Right ventricle myocardium inferior (tissue), 1 donor: ENCODE measurements around the gene ASXL1. TPM values are rescaled to one million over a fixed set of nuclear protein-coding genes. Genes with fewer than 3 reads are reported as not detected.

Experiments
- ATAC-seq: fragments of 200-7000 bp; cut with Tn5 transposase; one replicate; pipeline ENCODE4 v1.9.1; 2020; ENCODE audit warnings: mild to moderate bottlenecking, moderate library complexity
- DNase-seq: peaks from one replicate; pipeline ENCODE4 v3.0.0; 2021; ENCODE audit errors: missing footprints
- intact Hi-C: fragments of 100-400 bp; cut with DNase I; formaldehyde crosslinking; loops from one replicate; pipeline ENCODE4 v1.11.0; 2022
- total RNA-seq: library from RNA; stranded (reverse); fragmentation: NEBNext Ultra II Directional; extraction: Animal tissue kit (Norgen Biotek cat#: 25700); gene quantifications from one replicate; pipeline ENCODE4 v1.2.1, GENCODE V29; 2021
- donor health status: DM: no; HTN: yes; CAD: no; lungs with severe emphysema.

Gene ASXL1
- total RNA-seq, 1 donor from 2014 or later: 23.1 TPM

DNA sequence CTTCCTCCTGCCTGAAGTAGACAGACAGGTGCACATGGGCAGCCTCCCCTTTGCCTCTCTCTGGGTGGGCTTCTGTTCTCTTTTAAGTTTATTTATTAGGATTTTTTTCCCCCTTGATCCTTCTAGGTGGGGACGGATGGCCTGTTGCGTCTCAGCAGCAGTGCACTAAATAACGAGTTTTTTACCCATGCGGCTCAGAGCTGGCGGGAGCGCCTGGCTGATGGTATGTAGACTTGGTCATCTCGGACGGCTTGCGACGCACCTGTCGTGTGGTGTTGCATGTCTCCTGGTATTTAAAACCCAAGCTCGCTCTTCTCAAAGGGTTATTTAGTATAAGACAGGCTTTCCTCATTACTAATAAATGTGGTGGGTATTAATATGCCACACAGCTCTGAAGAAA, 73.3 kb downstream of the ASXL1 start:
- no peak for DNase-seq
- ATAC-seq: no peak
- intact Hi-C loops: no loop called here

DNA sequence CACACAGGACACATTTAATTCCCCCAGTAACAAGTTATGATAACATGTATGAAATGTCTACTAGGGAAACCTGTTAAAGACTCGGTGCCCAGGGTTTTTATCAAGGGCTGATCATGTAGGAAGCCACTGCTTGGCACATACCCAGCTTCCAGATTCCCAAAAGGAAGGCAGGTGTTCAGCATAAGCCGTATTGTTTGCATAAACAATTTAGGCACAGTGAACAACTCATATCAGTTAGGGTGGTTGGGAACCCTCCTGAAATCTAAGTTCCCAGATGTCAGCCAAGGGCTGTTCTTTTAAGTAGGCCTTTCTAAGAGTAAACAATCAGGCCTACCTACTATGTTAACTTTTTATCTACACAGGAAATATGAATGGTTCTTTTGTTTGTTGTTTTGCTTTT, 74.1 kb downstream of the ASXL1 start:
- no peak for ATAC-seq
- no peak for DNase-seq
- intact Hi-C loops: no loop called here

DNA sequence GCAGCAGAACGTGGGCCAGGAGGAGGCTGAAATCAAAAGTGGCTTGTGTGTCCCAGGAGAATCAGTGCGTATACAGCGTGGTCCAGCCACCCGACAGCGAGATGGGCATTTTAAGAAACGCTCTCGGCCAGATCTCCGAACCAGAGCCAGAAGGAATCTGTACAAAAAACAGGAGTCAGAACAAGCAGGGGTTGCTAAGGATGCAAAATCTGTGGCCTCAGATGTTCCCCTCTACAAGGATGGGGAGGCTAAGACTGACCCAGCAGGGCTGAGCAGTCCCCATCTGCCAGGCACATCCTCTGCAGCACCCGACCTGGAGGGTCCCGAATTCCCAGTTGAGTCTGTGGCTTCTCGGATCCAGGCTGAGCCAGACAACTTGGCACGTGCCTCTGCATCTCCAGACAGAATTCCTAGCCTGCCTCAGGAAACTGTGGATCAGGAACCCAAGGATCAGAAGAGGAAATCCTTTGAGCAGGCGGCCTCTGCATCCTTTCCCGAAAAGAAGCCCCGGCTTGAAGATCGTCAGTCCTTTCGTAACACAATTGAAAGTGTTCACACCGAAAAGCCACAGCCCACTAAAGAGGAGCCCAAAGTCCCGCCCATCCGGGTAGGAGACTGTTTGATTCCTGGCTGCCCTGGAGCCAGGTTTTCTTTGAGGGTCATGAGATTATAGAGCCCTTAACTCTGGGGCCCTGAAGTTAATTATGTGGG, 75.3 kb downstream of the ASXL1 start:
- intact Hi-C loops: no loop called here
- no peak for ATAC-seq
- no peak for DNase-seq

DNA sequence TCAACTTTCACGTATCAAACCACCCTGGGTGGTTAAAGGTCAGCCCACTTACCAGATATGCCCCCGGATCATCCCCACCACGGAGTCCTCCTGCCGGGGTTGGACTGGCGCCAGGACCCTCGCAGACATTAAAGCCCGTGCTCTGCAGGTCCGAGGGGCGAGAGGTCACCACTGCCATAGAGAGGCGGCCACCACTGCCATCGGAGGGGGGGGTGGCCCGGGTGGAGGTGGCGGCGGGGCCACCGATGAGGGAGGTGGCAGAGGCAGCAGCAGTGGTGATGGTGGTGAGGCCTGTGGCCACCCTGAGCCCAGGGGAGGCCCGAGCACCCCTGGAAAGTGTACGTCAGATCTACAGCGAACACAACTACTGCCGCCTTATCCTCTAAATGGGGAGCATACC, 76.3 kb downstream of the ASXL1 start:
- intact Hi-C loops: no loop called here
- ATAC-seq (no peak), DNase-seq (no peak)

DNA sequence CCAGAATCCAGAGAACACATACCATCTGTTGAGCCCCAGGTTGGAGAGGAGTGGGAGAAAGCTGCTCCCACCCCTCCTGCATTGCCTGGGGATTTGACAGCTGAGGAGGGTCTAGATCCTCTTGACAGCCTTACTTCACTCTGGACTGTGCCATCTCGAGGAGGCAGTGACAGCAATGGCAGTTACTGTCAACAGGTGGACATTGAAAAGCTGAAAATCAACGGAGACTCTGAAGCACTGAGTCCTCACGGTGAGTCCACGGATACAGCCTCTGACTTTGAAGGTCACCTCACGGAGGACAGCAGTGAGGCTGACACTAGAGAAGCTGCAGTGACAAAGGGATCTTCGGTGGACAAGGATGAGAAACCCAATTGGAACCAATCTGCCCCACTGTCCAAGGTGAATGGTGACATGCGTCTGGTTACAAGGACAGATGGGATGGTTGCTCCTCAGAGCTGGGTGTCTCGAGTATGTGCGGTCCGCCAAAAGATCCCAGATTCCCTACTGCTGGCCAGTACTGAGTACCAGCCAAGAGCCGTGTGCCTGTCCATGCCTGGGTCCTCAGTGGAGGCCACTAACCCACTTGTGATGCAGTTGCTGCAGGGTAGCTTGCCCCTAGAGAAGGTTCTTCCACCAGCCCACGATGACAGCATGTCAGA, 77.4 kb downstream of the ASXL1 start:
- ATAC-seq (no peak), DNase-seq (no peak)
- intact Hi-C loops: no loop called here

DNA sequence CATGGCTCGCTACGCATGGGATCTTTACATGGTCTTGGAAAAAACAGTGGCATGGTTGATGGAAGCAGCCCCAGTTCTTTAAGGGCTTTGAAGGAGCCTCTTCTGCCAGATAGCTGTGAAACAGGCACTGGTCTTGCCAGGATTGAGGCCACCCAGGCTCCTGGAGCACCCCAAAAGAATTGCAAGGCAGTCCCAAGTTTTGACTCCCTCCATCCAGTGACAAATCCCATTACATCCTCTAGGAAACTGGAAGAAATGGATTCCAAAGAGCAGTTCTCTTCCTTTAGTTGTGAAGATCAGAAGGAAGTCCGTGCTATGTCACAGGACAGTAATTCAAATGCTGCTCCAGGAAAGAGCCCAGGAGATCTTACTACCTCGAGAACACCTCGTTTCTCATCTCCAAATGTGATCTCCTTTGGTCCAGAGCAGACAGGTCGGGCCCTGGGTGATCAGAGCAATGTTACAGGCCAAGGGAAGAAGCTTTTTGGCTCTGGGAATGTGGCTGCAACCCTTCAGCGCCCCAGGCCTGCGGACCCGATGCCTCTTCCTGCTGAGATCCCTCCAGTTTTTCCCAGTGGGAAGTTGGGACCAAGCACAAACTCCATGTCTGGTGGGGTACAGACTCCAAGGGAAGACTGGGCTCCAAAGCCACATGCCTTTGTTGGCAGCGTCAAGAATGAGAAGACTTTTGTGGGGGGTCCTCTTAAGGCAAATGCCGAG, 78.2 kb downstream of the ASXL1 start:
- ATAC-seq (no peak), DNase-seq (no peak)
- intact Hi-C loops: no loop called here

DNA sequence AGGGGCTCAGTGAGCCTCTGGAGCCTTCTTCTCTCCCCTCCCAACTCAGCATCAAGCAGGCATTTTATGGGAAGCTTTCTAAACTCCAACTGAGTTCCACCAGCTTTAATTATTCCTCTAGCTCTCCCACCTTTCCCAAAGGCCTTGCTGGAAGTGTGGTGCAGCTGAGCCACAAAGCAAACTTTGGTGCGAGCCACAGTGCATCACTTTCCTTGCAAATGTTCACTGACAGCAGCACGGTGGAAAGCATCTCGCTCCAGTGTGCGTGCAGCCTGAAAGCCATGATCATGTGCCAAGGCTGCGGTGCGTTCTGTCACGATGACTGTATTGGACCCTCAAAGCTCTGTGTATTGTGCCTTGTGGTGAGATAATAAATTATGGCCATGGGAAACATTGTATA, 78.8 kb downstream of the ASXL1 start:
- intact Hi-C loops: no loop called here
- DNase-seq (no peak), ATAC-seq (no peak)

DNA sequence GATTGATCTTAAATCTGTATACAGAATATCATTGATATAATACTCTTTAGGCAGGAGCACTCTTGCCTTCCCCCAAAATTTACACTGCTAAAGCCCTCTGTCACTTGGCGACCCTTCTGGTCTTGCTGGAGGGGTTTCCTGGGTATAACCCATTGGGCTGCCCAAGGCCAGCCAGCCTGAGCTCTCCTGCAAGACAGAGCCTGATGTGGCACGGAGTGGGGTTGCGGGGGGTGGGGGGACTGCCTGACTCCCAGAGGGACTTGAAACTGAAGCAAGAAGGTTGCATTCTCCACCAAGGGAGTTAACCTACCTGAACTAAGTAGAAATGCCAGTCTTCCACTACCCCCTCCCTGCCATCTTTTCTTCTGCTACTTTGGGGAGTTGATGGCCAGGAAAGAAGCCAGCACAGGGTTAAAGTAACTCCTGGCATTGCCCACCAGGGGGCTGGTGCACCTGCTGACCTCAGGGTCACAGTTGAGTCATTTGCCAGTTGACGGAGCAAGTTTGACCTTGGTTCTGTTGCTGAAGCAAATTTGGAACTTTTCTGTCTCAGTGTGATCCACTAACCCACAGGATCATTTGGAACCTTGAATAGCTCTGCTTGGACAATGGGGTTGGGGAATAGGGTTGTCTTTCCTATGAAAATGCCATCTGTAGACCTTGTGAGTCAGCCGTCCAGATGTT, 79.4 kb downstream of the ASXL1 start:
- no peak for DNase-seq
- ATAC-seq: no peak
- intact Hi-C loops: no loop called here

DNA sequence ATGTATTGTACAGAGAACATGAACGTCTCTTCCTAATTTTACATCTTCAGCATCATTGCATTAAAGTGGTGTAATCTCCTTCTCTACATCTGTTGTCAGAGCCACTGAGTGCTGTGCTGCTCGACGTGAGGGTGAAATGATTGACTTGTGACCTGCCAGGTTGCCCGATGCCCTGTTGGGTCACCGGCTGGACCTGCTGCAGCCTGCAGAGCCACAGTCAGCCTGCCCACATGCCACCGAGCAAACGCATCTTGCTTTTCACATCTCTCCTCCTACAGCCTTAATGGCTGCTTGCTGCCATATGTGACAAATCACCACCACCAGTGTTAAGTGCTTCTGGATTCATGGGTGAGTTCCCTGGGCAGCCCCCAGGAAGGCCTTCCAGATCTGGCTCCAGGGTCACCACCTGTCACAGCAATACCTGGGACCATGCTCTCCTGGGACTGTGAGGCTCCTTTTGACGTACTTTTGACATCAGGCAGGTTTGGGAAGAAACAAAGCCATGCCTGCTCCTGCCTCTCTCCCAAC, 80.3 kb downstream of the ASXL1 start:
- DNase-seq: no peak
- intact Hi-C loops: no loop called here
- no peak for ATAC-seq

DNA sequence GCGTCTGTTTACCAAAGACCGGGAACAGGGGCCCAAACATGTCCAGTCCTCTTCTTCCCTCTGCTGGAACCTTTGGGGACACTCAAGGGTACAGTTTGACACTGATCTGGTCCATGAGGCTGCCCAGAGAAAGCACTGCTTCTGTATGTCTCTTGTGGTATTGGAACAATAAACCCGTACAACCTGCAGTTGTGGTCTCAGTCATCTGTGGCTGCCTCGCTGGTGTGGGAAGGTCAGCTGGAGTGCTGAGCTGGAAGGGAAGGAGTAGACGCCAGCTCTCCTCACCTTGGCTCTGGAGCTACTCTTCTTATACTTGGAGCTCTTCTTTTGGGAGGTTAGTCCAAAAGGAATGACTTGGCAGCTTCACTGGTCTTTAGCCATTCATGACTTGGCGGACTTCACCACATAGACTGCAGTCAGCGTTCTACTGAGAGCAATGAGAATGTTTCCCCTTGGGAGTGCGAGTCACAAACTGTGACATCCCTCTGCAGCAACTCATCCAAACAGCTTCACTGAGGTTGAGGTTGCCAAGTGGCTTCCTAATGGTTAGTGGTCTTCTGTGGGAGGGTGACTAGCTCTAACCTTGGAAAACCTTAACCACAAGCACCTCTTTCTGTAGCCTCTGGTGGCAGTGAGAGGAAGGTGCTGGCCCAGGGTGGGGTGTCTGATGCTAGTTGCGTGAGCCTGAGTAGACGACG, 81.2 kb downstream of the ASXL1 start:
- DNase-seq (no peak), ATAC-seq (no peak)
- intact Hi-C loops: no loop called here

DNA sequence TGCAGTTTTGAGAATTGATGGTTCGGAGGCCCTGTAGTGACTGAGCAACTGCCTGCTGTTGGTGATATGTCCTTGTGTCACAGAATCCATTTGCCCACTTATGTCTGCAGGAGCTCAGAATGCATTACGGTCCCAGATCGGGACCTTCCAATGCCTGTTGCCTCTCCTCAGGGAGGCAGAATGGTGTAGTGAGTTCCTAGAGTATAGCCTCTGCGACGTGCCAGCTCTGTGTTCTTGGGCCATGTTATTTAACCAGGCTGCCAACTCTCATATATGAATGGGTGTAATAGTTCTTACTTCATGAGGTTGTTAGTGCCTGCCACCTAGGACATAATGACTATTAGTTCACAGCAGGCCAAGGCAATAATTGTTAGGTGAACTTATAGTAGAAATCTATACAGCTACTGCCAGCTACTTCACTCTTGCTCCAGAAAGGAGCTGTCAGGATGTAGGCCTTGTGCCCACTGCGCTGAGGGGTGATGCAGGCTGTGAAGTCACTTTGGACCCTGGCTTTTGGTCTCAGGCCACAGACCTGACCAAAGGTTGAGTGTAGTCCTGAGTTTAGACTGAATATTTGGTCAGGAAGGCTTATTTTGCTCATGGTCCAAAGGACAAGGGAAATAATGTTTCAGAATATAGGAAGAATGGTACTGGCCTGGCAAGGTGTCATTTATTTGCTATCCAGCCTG, 82.1 kb downstream of the ASXL1 start:
- intact Hi-C loops: no loop called here
- DNase-seq: no peak
- no peak for ATAC-seq

DNA sequence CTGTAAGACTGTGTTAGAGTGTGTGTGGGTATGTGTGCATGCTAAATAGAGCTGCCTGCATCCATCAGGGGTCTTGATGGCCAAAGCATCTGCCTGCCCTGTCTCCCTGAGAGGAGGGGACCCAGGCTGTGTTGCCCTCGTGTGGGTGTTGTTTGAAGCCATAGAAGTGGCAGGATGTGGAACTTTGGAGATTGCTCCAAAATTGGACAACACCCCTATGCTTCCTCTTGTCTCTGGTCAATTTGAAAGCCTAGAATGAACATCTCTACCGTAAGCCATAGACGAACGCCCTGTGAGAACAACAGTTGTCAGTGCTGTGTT, 82.6 kb downstream of the ASXL1 start:
- intact Hi-C loops: no loop called here
- ATAC-seq: no peak

DNA sequence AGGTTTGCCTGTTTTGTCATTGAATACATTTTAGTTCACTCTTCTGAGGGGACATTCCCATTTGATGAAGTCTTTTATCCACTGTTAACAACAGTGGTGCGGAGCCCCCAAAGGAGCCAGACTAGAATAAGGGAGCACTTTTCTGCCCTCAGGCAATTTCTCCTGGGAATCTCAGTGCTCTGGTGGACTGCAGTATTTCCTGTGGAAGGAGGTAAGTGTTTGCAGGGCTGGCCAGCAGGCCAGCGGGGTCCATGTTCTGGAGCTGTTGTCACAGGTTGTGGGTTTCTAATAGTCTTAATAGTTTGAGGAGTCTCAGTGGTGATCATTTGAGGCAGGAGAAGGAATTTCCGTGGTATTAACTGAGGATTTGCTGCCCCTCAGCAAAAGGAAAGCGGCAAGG, 83.5 kb downstream of the ASXL1 start:
- no peak for DNase-seq
- ATAC-seq: no peak
- intact Hi-C loops: no loop called here

More for the DNA sequence above, 82.6 kb downstream of the ASXL1 start:
- no peak for DNase-seq

DNA sequence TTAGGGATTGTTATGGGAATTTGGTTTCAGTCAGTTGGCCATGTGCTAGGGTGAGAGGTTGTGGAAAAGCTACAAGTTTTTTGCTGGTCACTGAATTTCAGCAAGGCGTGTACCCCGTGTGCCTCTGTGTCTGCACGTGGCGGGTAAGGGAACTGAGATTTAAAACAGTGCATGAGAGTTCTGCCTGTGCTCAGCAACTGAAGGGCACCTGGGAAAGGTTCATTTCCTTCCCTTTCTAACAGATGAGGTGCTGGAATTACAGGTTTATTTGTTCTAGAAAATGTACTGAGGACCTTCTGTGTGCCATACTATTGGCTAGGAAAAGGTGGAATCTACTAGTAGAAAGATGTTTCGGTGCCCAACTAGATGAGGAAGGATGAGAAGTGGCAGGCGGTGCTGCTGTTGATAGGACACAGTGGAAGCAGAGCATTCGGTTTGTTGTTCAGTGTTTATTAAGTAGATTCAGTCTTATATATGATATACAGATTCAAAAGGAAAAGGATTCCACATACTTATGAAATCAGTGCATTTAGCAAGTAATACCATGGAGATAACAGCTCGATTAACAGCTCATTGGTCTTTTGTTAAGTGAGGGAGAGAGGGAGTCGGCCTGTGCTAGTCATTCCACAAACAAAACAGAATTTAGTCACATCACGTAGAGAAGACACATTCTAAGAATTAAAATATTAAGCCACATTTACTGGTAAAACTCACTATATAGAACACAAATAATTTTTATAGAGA, 84.7 kb downstream of the ASXL1 start:
- no peak for ATAC-seq
- DNase-seq: no peak

DNA sequence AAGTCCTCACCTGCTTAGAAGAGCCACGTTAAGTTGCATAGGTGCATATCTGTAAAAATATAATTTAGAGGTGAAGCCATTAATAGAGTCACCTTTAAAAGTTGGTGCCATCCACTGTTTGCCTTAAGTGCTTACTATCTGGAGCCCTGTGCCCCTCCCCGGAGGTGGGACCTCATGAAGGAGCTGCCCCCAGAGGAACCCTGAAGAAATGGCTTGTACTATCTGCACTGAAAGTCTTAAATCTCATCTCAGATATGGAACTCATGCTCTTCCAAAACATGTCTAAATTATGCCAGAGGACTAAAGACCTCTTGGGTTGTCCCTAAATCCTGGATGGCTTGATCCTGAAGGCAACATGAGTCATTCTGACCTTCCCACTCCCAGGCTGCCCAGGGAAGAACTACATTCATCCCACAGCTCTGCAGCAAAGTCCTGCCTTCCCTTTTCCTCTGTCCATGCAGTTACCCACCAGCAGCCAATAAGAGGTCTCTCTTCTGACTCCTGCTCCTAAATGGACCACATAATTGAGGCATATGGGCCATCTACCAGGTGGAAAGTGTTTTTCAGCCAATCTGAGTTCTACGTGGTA, 85.3 kb downstream of the ASXL1 start:
- DNase-seq (no peak), ATAC-seq (no peak)
- intact Hi-C loops: no loop called here

More for the DNA sequence above, 84.7 kb downstream of the ASXL1 start:
- intact Hi-C loops: no loop called here

DNA sequence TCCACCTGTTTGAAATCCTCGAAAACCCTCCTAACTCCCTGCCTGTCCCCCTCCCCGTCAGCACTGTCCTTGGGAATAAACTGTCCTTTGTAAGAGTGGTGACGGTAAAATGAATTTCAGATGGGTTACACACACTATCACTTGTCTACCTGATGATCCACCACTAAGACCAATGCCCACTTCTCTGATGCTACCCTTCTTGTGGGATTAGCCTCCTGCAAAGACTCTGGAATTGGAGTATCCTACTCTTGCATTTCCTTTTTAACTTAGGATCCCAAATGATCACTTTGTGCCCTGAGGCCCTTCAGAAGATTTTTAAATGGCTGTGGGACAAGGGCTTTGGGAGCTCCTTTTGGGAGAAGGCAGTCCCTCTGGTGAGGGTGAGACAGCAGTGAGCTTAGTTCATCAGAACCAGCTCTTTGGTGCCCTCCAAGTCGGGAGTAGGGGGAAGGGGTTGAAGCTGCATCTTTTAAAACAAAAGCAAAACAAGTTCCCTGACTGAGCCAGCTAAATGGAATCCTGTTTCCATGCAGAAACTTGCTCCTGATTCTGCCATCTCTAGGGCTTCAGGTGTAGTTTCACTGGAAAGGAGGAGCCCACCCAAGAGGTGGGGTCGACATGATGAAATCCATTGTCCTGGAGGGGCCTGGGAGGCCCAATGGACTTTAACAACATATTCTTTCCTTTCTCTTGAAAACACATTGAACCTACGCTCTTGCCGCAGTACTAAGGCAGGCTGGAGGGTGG, 86.5 kb downstream of the ASXL1 start:
- intact Hi-C loops: no loop called here
- DNase-seq (no peak), ATAC-seq (no peak)
